BLaER1 (cell line): ENCODE measurements around the gene MEGF10.

ENCODE experiments used
- H3K27ac ChIP-seq: shearing (Covaris generic); formaldehyde crosslinking; 2 replicates; pipeline ENCODE4 v1.8.1; 2022
- H3K27me3 ChIP-seq: shearing (Covaris generic); formaldehyde crosslinking; 2 replicates; pipeline ENCODE4 v1.8.1; 2022
- H3K36me3 ChIP-seq: shearing (Covaris generic); formaldehyde crosslinking; 2 replicates; pipeline ENCODE4 v1.8.1; 2022
- H3K4me1 ChIP-seq: shearing (Covaris generic); formaldehyde crosslinking; 2 replicates; pipeline ENCODE4 v1.8.1; 2022
- H3K4me2 ChIP-seq: shearing (Covaris generic); formaldehyde crosslinking; 2 replicates; pipeline ENCODE4 v1.8.1; 2022
- H3K4me3 ChIP-seq: shearing (Covaris generic); formaldehyde crosslinking; 2 replicates; pipeline ENCODE4 v1.8.1; 2022
- H3K9ac ChIP-seq: shearing (Covaris generic); formaldehyde crosslinking; 2 replicates; pipeline ENCODE4 v1.8.1; 2022
- H3K9me3 ChIP-seq: shearing (Covaris generic); formaldehyde crosslinking; 2 replicates; pipeline ENCODE4 v1.8.1; 2022
- H4K20me1 ChIP-seq: shearing (Covaris generic); formaldehyde crosslinking; 2 replicates; pipeline ENCODE4 v1.8.1; 2022
- Cebpa-rat ChIP-seq: shearing (Covaris generic); IDR thresholded peaks from 2 replicates; pipeline ENCODE4 v1.8.1; 2022

The MEGF10 gene

DNA sequence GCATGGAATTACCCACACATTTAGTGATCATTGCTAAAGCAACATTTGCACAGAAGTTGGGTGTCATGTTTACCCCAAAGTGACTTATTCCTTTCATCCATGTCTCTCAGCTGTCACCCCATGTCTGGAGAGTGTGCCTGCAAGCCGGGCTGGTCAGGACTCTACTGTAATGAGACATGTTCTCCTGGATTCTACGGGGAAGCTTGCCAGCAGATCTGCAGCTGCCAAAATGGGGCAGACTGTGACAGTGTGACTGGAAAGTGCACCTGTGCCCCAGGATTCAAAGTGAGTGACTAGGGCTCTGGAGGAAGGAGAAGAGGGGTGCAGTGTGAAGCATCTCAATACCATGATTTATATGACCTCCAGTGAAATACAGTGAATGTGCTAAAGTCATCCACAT, 126.9 kb downstream of the MEGF10 start:
- TF ChIP-seq Cebpa-rat: no peak
- no peak overlapping the region for H3K9ac ChIP-seq
- 0 out of 2 replicates have a peak, but pooled peaks cover 5% of the 10 kb centered on the region for H3K9me3 ChIP-seq
- H4K20me1 ChIP-seq: no peaks in the 10 kb centered on the region
- no peaks in the 10 kb centered on the region for H3K27me3 ChIP-seq
- H3K36me3 ChIP-seq: no peaks in the 10 kb centered on the region
- H3K4me3 ChIP-seq: no peak overlapping the region
- H3K4me1 ChIP-seq: no peaks in the 10 kb centered on the region
- no peak overlapping the region for H3K27ac ChIP-seq
- H3K4me2 ChIP-seq: no peak overlapping the region

DNA sequence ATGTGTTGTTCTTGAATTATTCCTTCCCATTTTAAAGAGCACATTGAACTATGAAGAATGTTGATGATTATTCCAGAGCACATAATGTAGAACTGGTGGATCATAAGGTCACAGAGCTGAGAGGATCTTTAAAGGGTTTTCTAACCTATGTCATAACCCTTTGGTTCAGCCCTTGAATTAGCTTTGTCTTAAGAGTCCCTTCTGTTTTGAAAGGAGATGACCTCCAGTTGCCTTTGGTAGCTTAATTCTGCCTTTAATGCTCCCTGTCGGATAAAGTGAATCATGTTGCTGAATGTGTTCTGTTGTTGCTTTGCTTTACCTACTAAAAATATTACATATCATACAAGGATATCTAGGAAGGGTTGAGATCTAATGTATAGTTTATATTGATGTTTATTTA, 127.8 kb downstream of the MEGF10 start:
- no peak for TF ChIP-seq Cebpa-rat
- 0 out of 2 replicates have a peak, but pooled peaks cover 6% of the 10 kb centered on the region for H3K9me3 ChIP-seq
- H3K36me3 ChIP-seq: no peaks in the 10 kb centered on the region
- no peak overlapping the region for H3K9ac ChIP-seq
- no peaks in the 10 kb centered on the region for H3K4me1 ChIP-seq
- no peak overlapping the region for H3K27ac ChIP-seq
- H3K27me3 ChIP-seq: no peaks in the 10 kb centered on the region
- no peak overlapping the region for H3K4me2 ChIP-seq
- H3K4me3 ChIP-seq: no peak overlapping the region
- no peaks in the 10 kb centered on the region for H4K20me1 ChIP-seq

DNA sequence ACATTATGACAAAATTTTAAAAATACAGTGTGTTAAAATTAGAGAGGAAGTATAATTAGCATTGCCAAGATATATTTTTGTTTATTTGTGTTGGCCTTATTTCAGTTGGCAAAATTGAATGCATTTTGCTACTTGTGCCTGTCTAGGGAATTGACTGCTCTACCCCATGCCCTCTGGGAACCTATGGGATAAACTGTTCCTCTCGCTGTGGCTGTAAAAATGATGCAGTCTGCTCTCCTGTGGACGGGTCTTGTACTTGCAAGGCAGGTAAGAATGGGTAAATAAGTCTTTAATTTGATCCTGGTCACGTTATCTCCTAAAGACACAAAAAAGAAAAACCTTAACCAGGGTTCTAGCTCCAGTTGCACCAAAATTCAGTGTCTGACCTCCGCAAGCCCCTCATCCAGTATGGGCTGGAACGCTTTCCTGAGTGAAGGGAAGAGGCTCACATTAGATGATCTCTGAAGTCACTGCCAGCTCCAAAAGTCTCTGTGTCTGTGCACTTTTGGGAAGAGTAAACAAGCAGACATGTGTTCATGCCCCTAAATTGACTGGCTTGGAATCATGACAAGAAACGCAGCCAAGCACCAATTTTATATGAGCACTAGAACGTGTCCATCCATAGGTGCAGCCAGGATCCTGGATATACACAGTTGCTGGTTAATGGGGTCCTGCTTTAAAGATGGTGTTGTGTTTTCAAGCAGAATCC, 128.5 kb downstream of the MEGF10 start:
- H3K36me3 ChIP-seq: no peaks in the 10 kb centered on the region
- no peak overlapping the region for H3K9ac ChIP-seq
- H3K27me3 ChIP-seq: no peaks in the 10 kb centered on the region
- no peak overlapping the region for H3K27ac ChIP-seq
- H3K4me1 ChIP-seq: no peaks in the 10 kb centered on the region
- no peak overlapping the region for H3K4me2 ChIP-seq
- H4K20me1 ChIP-seq: no peaks in the 10 kb centered on the region
- 0 out of 2 replicates have a peak, but pooled peaks cover 6% of the 10 kb centered on the region for H3K9me3 ChIP-seq
- H3K4me3 ChIP-seq: no peak overlapping the region
- no peak for TF ChIP-seq Cebpa-rat

DNA sequence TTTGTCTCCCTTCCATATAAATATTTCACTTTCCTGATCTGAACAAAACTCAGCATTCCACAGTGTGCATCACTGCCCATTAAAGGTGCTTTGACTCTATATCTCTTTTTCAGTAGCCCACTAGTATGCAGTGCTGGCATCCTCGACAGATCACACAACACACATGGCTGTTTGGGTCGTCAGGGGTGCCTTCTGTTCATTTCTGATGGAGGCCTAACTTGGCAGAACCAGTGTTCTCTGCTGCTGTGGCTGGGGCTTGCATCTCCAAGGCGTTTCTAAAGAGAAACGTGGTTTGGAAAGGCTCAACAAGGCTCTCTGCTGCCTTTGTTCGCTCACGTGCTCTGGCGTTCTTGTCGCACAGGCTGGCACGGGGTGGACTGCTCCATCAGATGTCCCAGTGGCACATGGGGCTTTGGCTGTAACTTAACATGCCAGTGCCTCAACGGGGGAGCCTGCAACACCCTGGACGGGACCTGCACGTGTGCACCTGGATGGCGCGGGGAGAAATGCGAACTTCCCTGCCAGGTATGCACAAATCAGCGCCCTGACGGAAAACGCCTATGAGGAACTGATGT, 129.2 kb downstream of the MEGF10 start:
- Histone ChIP-seq H3K27ac (no peak overlapping the region), H3K4me1 (no peaks in the 10 kb centered on the region), H3K27me3 (no peaks in the 10 kb centered on the region), H3K4me2 (no peak overlapping the region), H4K20me1 (no peaks in the 10 kb centered on the region), H3K36me3 (no peaks in the 10 kb centered on the region), H3K9ac (no peak overlapping the region), H3K4me3 (no peak overlapping the region), H3K9me3 (0 out of 2 replicates have a peak, but pooled peaks cover 6% of the 10 kb centered on the region)
- TF ChIP-seq Cebpa-rat: no peak

DNA sequence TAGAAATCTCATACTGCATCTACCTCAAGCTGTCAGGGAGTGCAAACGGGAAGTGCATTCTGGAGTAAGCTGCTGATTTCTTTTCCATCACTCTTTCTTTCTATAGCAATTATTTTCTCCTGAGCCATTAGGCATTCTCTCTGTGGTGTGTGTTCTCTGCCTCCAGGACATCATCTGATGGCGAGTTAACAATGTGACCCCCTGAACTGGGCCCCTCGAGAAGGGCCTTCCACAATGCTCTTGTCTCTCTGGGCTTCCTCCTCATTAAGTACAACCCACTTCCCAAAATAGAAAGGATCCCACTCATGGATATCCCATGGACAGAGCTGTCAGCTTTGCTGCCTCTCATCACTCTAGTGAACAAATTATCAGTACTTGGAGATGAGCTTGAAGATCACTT, 130.2 kb downstream of the MEGF10 start:
- H4K20me1 ChIP-seq: no peaks in the 10 kb centered on the region
- no peaks in the 10 kb centered on the region for H3K27me3 ChIP-seq
- no peaks in the 10 kb centered on the region for H3K4me1 ChIP-seq
- no peak for TF ChIP-seq Cebpa-rat
- H3K4me2 ChIP-seq: no peak overlapping the region
- 0 out of 2 replicates have a peak, but pooled peaks cover 6% of the 10 kb centered on the region for H3K9me3 ChIP-seq
- no peak overlapping the region for H3K4me3 ChIP-seq
- no peak overlapping the region for H3K27ac ChIP-seq
- H3K9ac ChIP-seq: no peak overlapping the region
- H3K36me3 ChIP-seq: no peaks in the 10 kb centered on the region

DNA sequence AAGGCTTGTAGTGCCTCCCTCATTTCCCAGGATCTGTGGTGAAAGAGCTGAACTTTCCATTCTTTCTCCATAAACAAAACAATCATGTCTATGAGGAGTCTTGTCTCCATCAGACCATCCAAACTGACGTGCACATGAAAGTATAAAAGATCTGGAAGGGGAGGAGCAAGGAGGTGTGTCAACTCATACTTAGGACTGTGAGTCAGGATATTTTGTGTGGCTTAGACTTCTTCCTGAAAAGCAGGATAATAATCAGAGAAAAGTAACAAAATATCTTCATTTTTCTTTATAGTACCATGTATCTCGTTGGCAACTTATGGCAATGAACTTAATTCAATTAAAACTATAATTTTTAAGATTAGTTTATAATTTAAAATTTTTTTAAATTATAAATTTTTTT, 130.9 kb downstream of the MEGF10 start:
- H3K27me3 ChIP-seq: no peaks in the 10 kb centered on the region
- H4K20me1 ChIP-seq: no peaks in the 10 kb centered on the region
- H3K4me1 ChIP-seq: no peaks in the 10 kb centered on the region
- H3K36me3 ChIP-seq: no peaks in the 10 kb centered on the region
- H3K9me3 ChIP-seq: 0 out of 2 replicates have a peak, but pooled peaks cover 6% of the 10 kb centered on the region
- TF ChIP-seq Cebpa-rat: no peak
- no peak overlapping the region for H3K4me3 ChIP-seq
- H3K27ac ChIP-seq: no peak overlapping the region
- H3K9ac ChIP-seq: no peak overlapping the region
- H3K4me2 ChIP-seq: no peak overlapping the region

DNA sequence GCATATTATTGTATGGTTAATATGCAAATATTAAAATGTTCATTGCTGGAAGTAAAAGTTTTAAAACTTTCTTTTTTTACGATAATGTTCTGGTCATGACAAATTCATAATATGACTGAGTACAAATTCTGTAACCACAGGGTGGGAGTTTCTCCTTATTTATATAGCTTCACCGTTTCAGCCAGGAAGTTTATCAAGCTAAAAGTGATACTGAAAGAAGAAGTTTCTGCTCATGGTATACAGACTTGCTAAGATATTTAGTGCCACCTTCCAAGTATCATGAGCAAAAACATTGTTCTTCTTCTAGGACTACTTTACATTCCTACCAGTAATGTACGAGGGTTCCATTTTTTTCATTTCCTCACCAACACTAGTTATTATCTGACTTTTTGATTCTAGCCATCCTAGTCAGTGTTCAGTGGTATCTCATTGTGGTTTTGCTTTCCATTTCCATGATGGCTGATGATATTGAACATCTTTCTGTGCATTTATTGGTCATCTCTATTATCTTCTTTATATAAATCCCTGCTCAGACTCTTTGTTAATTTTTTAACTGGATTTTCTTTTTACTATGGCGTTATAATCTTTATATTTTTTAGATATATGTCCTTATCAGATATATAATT, 132.7 kb downstream of the MEGF10 start:
- Histone ChIP-seq H3K4me2 (no peak overlapping the region), H3K27me3 (no peaks in the 10 kb centered on the region), H3K9ac (no peak overlapping the region), H3K4me3 (no peak overlapping the region), H3K27ac (no peak overlapping the region), H3K4me1 (no peaks in the 10 kb centered on the region), H4K20me1 (no peaks in the 10 kb centered on the region), H3K36me3 (no peaks in the 10 kb centered on the region), H3K9me3 (0 out of 2 replicates have a peak, but pooled peaks cover 6% of the 10 kb centered on the region)
- no peak for TF ChIP-seq Cebpa-rat

DNA sequence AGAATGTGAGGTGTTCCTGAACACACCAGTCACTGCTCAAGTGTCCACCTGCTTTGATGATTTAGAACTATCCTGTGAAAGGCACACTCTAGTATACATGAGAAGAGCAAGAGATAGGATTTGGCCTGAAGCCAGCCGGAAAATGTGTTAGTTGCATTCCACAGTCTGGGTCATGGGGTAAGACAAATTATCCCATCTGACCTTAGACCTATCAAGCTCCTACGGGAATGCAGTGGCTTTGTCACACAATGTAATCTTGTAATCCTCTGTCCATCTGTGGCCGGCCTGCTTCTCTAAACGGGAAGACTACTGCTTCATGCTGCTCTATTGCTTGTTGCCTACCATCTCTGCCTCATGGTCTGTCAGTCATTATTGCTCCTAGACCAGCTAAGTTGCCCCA, 134.4 kb downstream of the MEGF10 start:
- H4K20me1 ChIP-seq: no peaks in the 10 kb centered on the region
- no peaks in the 10 kb centered on the region for H3K4me1 ChIP-seq
- H3K9ac ChIP-seq: no peak overlapping the region
- H3K27me3 ChIP-seq: no peaks in the 10 kb centered on the region
- H3K36me3 ChIP-seq: no peaks in the 10 kb centered on the region
- 0 out of 2 replicates have a peak, but pooled peaks cover 6% of the 10 kb centered on the region for H3K9me3 ChIP-seq
- H3K4me3 ChIP-seq: no peak overlapping the region
- TF ChIP-seq Cebpa-rat: no peak
- no peak overlapping the region for H3K4me2 ChIP-seq
- H3K27ac ChIP-seq: no peak overlapping the region

DNA sequence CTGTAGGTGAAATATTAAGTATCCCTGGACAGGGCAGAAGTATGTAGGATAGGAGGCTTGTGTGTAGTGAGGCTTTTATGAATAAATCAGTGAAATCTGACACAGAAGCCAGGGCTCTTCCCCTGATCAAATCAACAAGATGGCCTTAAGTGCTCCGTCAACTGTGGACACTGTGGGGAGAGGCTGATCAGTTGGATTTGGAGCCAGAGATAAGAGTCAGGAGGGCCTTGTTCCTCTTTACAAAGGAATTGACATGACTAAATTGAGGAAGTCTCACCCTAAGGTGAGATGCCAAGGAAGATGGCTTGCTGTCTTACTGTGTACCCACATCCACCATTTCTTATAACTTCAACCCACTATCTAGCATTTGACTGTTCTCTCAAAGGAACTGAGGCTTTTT, 135.3 kb downstream of the MEGF10 start:
- Histone ChIP-seq H3K9ac (no peak overlapping the region), H3K4me3 (no peak overlapping the region), H3K36me3 (no peaks in the 10 kb centered on the region), H3K27me3 (no peaks in the 10 kb centered on the region), H3K4me2 (no peak overlapping the region), H4K20me1 (no peaks in the 10 kb centered on the region), H3K27ac (no peak overlapping the region), H3K9me3 (0 out of 2 replicates have a peak, but pooled peaks cover 6% of the 10 kb centered on the region), H3K4me1 (no peaks in the 10 kb centered on the region)
- no peak for TF ChIP-seq Cebpa-rat

DNA sequence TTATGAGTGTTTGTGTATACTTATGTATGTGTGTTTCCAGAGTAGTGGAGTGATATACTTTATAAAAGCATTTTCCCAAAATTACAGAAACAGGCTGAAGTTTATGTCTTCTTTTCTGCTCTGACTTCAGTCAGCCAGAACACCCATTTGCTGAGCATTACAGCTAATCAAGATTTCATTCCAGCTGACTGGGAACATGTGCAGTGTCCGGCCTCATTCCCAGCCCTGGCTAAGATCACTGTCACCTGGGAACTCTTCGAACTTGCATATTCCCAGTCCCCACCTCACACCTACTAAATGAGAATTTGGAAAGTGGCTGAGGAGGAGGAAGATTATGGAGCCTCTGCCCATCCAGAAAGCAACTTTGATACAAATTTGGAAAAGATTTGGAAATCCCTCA, 136.1 kb downstream of the MEGF10 start:
- TF ChIP-seq Cebpa-rat: no peak
- Histone ChIP-seq H3K4me2 (no peak overlapping the region), H3K4me1 (no peaks in the 10 kb centered on the region)

More for the DNA sequence above, 136.1 kb downstream of the MEGF10 start:
- H3K27ac ChIP-seq: no peak overlapping the region
- no peaks in the 10 kb centered on the region for H4K20me1 ChIP-seq
- no peaks in the 10 kb centered on the region for H3K36me3 ChIP-seq
- H3K27me3 ChIP-seq: no peaks in the 10 kb centered on the region
- 0 out of 2 replicates have a peak, but pooled peaks cover 6% of the 10 kb centered on the region for H3K9me3 ChIP-seq
- no peak overlapping the region for H3K4me3 ChIP-seq
- no peak overlapping the region for H3K9ac ChIP-seq
